Omental fat pad (tissue), 4 donors: ENCODE measurements around the gene LGALS13. TPM values are rescaled to one million over a fixed set of nuclear protein-coding genes. Genes with fewer than 3 reads are reported as not detected.

ENCODE experiments used
- ATAC-seq: fragments of 150-250 bp; one replicate; pipeline ENCODE4 v1.9.1; 2016; ENCODE audit warnings: mild to moderate bottlenecking, moderate library complexity; ENCODE audit not compliant: low FRiP score
- DNase-seq: peaks from one replicate; pipeline ENCODE4 v3.0.0-alpha.2; 2019; ENCODE audit warnings: low spot score
- total RNA-seq, 4 donors: library from RNA; depleted of rRNA; stranded (reverse); fragments of >200 nt; gene quantifications; one replicate each; pipeline ENCODE4 v1.1.0, GENCODE V29; 2016
- TF ChIP-seq, protein P1 (sequence below), 3 donors: fragments of 450-650 bp; IDR thresholded peaks; one replicate each; pipeline ENCODE4 v1.5.1; 2016 to 2017; ENCODE audit warnings: antibody characterized with exemption in 3 of 3, mild to moderate bottlenecking in 3 of 3, moderate library complexity in 2 of 3

The LGALS13 gene
- total RNA-seq, 4 donors from 2014 or later: not detected

DNA sequence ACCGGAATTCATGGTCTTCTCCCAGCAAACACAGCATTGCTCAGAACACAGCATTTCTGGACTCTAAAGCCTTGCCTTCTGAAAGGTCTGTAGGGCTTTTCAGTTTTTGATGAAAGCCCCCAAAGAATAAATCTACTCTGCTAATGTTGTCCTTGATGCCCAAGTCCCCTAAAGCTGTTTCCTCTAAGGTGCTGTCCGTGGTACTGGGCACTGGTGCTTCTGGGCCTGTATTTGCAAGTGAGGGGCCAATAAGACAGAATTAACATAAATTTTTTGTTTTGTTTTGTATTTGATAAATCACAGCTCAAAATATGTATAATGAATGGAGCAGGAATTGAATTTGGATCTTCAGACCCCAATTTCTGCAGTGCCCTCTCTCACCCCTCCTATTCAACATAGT lies 12.1 kb upstream of the LGALS13 start:
- no peak for ATAC-seq
- TF ChIP-seq, protein P1, sequence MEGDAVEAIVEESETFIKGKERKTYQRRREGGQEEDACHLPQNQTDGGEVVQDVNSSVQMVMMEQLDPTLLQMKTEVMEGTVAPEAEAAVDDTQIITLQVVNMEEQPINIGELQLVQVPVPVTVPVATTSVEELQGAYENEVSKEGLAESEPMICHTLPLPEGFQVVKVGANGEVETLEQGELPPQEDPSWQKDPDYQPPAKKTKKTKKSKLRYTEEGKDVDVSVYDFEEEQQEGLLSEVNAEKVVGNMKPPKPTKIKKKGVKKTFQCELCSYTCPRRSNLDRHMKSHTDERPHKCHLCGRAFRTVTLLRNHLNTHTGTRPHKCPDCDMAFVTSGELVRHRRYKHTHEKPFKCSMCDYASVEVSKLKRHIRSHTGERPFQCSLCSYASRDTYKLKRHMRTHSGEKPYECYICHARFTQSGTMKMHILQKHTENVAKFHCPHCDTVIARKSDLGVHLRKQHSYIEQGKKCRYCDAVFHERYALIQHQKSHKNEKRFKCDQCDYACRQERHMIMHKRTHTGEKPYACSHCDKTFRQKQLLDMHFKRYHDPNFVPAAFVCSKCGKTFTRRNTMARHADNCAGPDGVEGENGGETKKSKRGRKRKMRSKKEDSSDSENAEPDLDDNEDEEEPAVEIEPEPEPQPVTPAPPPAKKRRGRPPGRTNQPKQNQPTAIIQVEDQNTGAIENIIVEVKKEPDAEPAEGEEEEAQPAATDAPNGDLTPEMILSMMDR (IDR thresholded peaks at IDR 0.05): no peak

DNA sequence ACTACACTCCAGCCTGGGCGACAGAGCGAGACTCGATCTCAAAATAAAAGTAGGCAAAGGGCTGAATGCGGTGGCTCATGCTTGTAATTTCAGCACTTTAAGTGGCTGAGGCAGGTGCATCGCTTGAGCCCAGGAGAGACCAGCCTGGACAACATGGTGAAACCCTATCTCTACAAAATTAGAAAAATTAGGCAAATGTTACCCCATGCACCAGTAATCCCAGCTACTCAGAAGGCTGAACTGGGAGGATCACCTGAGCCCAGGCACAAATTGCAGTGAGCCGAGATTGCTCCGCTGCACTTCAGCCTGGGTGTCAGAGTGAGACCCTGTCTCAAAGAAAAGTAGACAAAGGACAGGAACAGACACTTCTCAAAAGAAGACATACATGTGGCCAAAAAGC lies 9.9 kb upstream of the LGALS13 start:
- no peak for ATAC-seq
- DNase-seq: no peak

More for the DNA sequence above, 12.1 kb upstream of the LGALS13 start:
- no peak for DNase-seq

DNA sequence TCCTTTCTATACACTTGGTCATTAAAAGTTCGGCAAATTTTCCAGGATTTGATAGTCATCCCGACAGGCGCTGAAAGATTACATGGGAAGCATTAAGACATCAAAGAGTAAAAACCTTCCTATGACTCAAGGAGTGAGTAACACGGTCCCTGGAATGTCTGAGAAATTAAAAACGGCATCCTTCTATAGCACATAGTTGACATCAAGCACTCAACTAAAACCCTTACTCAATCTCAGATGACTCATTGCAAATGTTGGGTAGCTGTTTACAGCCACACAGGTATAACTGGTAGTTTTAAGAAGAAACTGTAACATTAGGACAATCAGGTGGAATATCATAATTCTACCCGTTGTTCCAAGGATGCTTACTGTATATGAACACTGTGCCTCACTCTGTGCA lies 6.4 kb upstream of the LGALS13 start:
- TF ChIP-seq, protein P1 (IDR thresholded peaks at IDR 0.05): no peak
- DNase-seq (no peak), ATAC-seq (no peak)

More for the DNA sequence above, 9.9 kb upstream of the LGALS13 start:
- TF ChIP-seq, protein P1 (IDR thresholded peaks at IDR 0.05): no peak

DNA sequence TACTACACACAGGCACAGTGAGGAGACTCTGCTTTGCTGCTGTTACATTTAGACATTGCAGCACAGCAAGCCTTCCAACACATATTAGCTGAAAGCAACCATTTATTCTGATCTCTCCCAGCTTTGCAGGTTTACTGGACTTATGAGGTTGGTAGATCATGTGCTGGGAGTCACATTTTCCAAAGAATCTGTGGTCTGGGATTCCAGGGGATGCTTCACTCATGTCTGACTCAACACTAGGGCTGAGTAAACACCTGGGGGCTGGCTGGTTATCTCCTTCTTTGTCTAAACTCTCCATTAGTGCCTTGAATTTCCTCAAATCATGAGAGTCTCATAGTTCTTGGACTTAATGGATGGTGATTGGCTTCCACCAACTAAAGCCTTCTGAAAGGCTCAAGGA lies 5.4 kb upstream of the LGALS13 start:
- DNase-seq: no peak
- TF ChIP-seq, protein P1 (IDR thresholded peaks at IDR 0.05): no peak
- ATAC-seq: no peak

DNA sequence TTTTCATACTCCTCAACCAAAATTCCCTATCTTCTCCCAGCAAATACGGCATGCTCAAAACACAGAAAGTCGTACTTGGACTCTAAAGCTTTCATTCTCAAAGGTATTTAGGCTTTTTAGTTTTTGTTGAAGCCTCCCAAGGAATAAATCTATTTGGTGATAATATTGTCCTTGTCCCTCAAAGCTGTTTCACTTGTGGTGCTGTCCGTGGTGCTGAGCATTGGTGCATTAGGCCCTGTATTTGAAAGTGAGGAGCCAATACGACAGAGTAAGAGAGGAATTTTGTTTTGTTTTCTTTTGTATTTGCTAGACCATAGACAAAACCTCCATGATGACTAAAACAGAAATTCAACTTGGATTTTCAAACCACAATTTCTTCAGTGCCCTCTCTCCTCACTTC lies 3.2 kb upstream of the LGALS13 start:
- DNase-seq (no peak), ATAC-seq (no peak)
- TF ChIP-seq, protein P1 (IDR thresholded peaks at IDR 0.05): no peak

DNA sequence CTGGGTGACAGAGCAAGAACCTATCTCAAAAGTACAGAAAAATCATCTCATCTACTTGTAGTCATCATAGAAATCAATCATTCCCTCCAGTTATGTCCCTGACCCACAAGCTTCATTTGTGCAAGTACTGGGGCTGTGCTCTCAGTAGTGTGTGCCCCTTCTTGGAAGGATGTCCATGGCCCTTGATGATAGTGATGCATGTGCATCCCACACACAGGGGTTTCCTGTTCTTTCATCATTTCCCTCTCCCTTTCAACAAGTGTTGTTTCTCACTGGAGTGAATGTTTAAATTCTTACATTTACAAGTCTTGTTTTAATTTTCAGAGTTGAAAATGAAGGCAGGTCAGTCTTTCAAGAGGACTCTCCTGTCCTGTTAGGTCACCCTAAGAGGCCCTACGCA lies 1.5 kb downstream of the LGALS13 start:
- no peak for DNase-seq
- TF ChIP-seq, protein P1 (IDR thresholded peaks at IDR 0.05): no peak
- no peak for ATAC-seq

DNA sequence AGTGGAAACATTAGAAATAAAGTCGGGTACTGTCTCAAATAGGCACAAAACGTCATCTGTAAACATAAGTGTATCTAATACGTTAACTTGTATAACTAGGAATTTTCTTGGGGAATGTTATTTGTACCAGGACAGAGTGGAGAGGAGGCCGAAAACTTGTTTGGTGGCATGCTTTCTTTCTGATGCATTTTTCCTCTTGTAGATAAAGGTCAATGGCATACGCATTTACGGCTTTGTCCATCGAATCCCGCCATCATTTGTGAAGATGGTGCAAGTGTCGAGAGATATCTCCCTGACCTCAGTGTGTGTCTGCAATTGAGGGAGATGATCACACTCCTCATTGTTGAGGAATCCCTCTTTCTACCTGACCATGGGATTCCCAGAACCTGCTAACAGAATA lies 4.7 kb downstream of the LGALS13 start:
- TF ChIP-seq, protein P1 (IDR thresholded peaks at IDR 0.05): no peak
- DNase-seq: no peak
- ATAC-seq: no peak
